Uterus (tissue), 2 donors: ENCODE data around the gene AIG1.

Experiments used
- POLR2A ChIP-seq, 2 donors: fragments of 450-650 bp; IDR thresholded peaks; one replicate each; pipeline ENCODE4 v1.6.1; 2016; ENCODE audit warnings: antibody characterized with exemption in 2 of 2, mild to moderate bottlenecking in 1 of 2, moderate library complexity in 1 of 2
- TF ChIP-seq, protein P1 (sequence below), 4 experiments: fragments of 200-600 bp in 2 of 4; fragments of 450-650 bp in 2 of 4; sonication (generic) in 2 of 4; IDR thresholded peaks; one replicate each; pipeline ENCODE4 v1.5.1; 2016 to 2019; ENCODE audit warnings: antibody characterized with exemption in 4 of 4, mild to moderate bottlenecking in 2 of 4, moderate library complexity in 1 of 4

DNA sequence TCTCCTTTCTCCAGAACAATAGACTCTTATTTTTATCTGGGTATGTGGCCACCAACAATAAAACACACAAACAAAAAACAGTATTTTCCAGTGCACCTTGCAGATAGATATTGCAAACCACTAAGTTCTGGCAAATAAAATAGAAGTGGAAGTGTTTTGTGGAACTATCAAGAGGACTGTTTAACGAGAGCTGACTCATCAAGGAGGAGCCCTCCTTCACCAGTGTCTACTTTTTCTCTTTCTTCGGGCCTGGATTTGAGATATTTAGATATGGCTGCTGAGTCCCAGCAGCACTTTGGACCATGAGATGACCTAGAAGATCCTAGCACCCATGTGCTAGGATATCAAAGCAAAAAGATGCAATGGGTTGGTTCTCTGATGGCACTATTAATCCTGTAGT lies 154.7 kb downstream of the AIG1 start:
- TF ChIP-seq, protein P1, sequence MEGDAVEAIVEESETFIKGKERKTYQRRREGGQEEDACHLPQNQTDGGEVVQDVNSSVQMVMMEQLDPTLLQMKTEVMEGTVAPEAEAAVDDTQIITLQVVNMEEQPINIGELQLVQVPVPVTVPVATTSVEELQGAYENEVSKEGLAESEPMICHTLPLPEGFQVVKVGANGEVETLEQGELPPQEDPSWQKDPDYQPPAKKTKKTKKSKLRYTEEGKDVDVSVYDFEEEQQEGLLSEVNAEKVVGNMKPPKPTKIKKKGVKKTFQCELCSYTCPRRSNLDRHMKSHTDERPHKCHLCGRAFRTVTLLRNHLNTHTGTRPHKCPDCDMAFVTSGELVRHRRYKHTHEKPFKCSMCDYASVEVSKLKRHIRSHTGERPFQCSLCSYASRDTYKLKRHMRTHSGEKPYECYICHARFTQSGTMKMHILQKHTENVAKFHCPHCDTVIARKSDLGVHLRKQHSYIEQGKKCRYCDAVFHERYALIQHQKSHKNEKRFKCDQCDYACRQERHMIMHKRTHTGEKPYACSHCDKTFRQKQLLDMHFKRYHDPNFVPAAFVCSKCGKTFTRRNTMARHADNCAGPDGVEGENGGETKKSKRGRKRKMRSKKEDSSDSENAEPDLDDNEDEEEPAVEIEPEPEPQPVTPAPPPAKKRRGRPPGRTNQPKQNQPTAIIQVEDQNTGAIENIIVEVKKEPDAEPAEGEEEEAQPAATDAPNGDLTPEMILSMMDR (IDR thresholded peaks at IDR 0.05) = no peak
- TF ChIP-seq POLR2A (IDR thresholded peaks at IDR 0.05) = no peak
